ENCODE results near the gene FNDC8. TPM values are rescaled to one million over a fixed set of nuclear protein-coding genes. Genes with fewer than 3 reads are reported as not detected.

The FNDC8 gene
- polyA plus RNA-seq, 1 of the 3 experiments (the other 2 are of a cell fraction), result not detected

DNA sequence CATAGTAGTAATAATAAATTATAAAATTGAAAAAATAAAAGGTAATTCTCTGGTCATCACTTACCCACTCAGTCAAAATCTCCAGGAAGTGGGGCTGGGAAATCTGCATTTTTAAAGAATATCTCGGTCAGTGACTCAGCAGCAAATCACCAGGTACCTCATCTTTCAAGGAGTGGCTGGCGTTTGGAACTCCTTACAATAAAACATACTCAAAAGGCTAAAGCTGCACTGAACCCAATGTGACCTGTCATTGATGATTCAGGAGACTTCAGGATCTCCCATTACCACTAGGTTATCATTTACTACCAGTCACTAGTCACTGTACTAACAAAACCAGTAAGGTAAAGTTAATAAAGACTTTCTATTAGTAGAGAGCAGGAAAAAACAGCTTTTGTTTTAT is 36.4 kb upstream of the FNDC8 start:
- H3K36me3 ChIP-seq (replicated peaks in 1 of 2; ENCODE audit: control insufficient read depth in 1 of 2, insufficient read depth in 2 of 2, low read length in 1 of 2), result peaks cover 0 to 4% of the 10 kb centered on the region in 2 experiments
- no peaks in the 10 kb centered on the region for H3K9me2 ChIP-seq
- H3K4me2 ChIP-seq, result peak overlapping the region; percentile 47
- H3K27me3 ChIP-seq (ENCODE audit: insufficient read depth), result no peaks in the 10 kb centered on the region
- H3K4me3 ChIP-seq (ENCODE audit: low read depth in 2 of 2, low read length in 1 of 2), result 0 out of 4 replicates have a peak overlapping the region, but pooled peaks of 1 of the 2 experiments have one; percentile 1
- peaks cover 21 to 36% of the 10 kb centered on the region in 2 experiments for H3K4me1 ChIP-seq (ENCODE audit: control insufficient read depth in 1 of 2, insufficient read depth in 2 of 2, low read depth in 1 of 2, low read length in 1 of 2)
- peaks cover 73% of the 10 kb centered on the region for H3K79me2 ChIP-seq (ENCODE audit: insufficient read depth)
- peak overlapping the region in 1 of 2 experiments; percentile 60; a peak in 2 of 4 replicates for H3K27ac ChIP-seq (ENCODE audit: low read depth in 2 of 2, low read length in 1 of 2)
- ChIA-PET CTCF (interaction anchor here (1.2 kb wide), 1 partner anchor 86 kb away, joined by 3 read pairs; no protein-coding TSS in a partner anchor), POLR2A (no interaction called here)
- H4K20me1 ChIP-seq (ENCODE audit: insufficient read depth), result peaks cover 6% of the 10 kb centered on the region
- H3K9ac ChIP-seq, result peak overlapping the region; percentile 24; the same call in 1 of the 2 replicates
- peaks cover 33% of the 10 kb centered on the region for H3F3A ChIP-seq (replicated peaks; ENCODE audit: insufficient read depth)
- H3K9me3 ChIP-seq, result no peaks in the 10 kb centered on the region
- WGBS (ENCODE audit: low lambda C conversion rate), result 3% methylated on average over 2 of the region's 2 CpGs
- H2AFZ ChIP-seq (ENCODE audit: low read depth), result no peak overlapping the region
- DNase-seq, result no peak
- TF ChIP-seq RCOR1 (IDR thresholded peaks at IDR 0.05; ENCODE audit: low read length) (no peak), REST (IDR thresholded peaks at IDR 0.05; ENCODE audit: low read depth, low read length) (no peak), ZBTB33 (IDR thresholded peaks at IDR 0.05; ENCODE audit: borderline replicate concordance, low read depth) (no peak), USF1 (IDR thresholded peaks at IDR 0.05; ENCODE audit: borderline replicate concordance, low read depth) (no peak), EZH2phosphoT487 (IDR thresholded peaks at IDR 0.05; ENCODE audit: borderline replicate concordance, low read depth) (no peak), MAX (IDR thresholded peaks at IDR 0.05; ENCODE audit: low read depth) (no peak), CTCF (IDR thresholded peaks at IDR 0.05) (no peak), SMC3 (IDR thresholded peaks at IDR 0.05; ENCODE audit: low read depth, low read length) (no peak), FOXM1 (IDR thresholded peaks at IDR 0.05; ENCODE audit: low read depth) (0 out of 2 replicates have a peak, but pooled peaks have one; percentile 45), RAD21 (IDR thresholded peaks at IDR 0.05; ENCODE audit: low read length) (no peak), RXRA (IDR thresholded peaks at IDR 0.05; ENCODE audit: borderline replicate concordance, low read depth) (peak; percentile 86; the same call in 1 of the 2 replicates), YY1 (IDR thresholded peaks at IDR 0.05; ENCODE audit: low read depth) (no peak), ELF1 (IDR thresholded peaks at IDR 0.05) (0 out of 2 replicates have a peak, but pooled peaks have one; percentile 13), GABPA (IDR thresholded peaks at IDR 0.05; ENCODE audit: low read depth) (no peak), JUND (IDR thresholded peaks at IDR 0.05) (peak; percentile 84), NRF1 (IDR thresholded peaks at IDR 0.05; ENCODE audit: low read depth, low read length) (no peak), TAF1 (IDR thresholded peaks at IDR 0.05; ENCODE audit: borderline replicate concordance, low read depth, low read length) (no peak), EP300 (IDR thresholded peaks at IDR 0.05; ENCODE audit: borderline replicate concordance in 1 of 2, low read depth in 1 of 2, low read length in 1 of 2) (peak in 1 of 2 experiments; percentile 62; a peak in 1 of 4 replicates), NFIC (IDR thresholded peaks at IDR 0.05; ENCODE audit: borderline replicate concordance) (peak; percentile 54; the same call in 1 of the 2 replicates), GATA2 (CRISPR knock-in tag; IDR thresholded peaks at IDR 0.05) (no peak), TCF12 (IDR thresholded peaks at IDR 0.05) (peak; percentile 69; the same call in 1 of the 2 replicates), TEAD4 (IDR thresholded peaks at IDR 0.05; ENCODE audit: borderline replicate concordance, insufficient read depth) (0 out of 2 replicates have a peak, but pooled peaks have one; percentile 18), FOXJ3 (CRISPR knock-in tag; IDR thresholded peaks at IDR 0.05) (no peak), MEF2A (IDR thresholded peaks at IDR 0.05; ENCODE audit: borderline replicate concordance, low read depth) (no peak), CHD2 (IDR thresholded peaks at IDR 0.05; ENCODE audit: low read length, partially characterized antibody) (no peak)
- TF ChIP-seq, protein P1, sequence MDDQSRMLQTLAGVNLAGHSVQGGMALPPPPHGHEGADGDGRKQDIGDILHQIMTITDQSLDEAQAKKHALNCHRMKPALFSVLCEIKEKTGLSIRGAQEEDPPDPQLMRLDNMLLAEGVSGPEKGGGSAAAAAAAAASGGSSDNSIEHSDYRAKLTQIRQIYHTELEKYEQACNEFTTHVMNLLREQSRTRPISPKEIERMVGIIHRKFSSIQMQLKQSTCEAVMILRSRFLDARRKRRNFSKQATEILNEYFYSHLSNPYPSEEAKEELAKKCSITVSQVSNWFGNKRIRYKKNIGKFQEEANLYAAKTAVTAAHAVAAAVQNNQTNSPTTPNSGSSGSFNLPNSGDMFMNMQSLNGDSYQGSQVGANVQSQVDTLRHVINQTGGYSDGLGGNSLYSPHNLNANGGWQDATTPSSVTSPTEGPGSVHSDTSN (IDR thresholded peaks at IDR 0.05), result peak; percentile 82
